ENCODE measurements around the gene BCL10. TPM values are rescaled to one million over a fixed set of nuclear protein-coding genes. Genes with fewer than 3 reads are reported as not detected.

BCL10 gene
- total and polyA plus RNA-seq, 2 of the 8 experiments (the other 6 are each of a cell fraction or from before 2014, with no cell fraction given), result 7.4 to 29.6 TPM

DNA sequence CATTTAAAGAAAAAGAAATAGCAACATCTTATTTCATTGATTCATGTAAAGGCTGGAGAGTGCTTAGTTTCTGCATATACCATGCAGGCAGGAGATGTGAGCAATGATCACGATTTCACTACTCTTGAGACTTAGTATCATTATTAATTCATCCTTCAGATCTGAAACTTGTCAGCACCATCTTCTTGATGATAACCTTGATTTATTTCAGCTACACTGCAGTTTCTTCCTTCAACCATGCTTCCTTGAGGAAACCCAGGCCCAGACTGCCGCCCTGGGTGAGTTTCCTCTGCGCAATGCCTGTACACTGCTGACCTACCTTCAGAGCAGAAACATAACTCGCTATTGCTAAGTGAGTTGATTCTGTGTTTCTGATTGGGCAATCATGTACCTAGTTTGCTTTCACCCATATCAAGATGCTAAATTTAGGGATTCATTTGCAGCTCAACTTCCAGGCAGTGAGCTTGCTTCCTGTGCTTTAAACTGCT is 13.5 kb upstream of the BCL10 start (continued):
- TF ChIP-seq, protein P1, sequence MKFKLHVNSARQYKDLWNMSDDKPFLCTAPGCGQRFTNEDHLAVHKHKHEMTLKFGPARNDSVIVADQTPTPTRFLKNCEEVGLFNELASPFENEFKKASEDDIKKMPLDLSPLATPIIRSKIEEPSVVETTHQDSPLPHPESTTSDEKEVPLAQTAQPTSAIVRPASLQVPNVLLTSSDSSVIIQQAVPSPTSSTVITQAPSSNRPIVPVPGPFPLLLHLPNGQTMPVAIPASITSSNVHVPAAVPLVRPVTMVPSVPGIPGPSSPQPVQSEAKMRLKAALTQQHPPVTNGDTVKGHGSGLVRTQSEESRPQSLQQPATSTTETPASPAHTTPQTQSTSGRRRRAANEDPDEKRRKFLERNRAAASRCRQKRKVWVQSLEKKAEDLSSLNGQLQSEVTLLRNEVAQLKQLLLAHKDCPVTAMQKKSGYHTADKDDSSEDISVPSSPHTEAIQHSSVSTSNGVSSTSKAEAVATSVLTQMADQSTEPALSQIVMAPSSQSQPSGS (IDR thresholded peaks at IDR 0.05; ENCODE audit: low read length), result no peak
- TF ChIP-seq SP2 (IDR thresholded peaks at IDR 0.05; ENCODE audit: low read length), result no peak
- no peak for TF ChIP-seq CBX8 (IDR thresholded peaks at IDR 0.05; ENCODE audit: borderline replicate concordance, low read depth, low read length)
- no peak for TF ChIP-seq TBP (IDR thresholded peaks at IDR 0.05; ENCODE audit: low read depth, low read length)
- TF ChIP-seq EZH2 (IDR thresholded peaks at IDR 0.05; ENCODE audit: low read depth, low read length, severe bottlenecking), result no peak
- no peak for TF ChIP-seq ASH2L (IDR thresholded peaks at IDR 0.05; ENCODE audit: low read length)
- TF ChIP-seq SIX5 (IDR thresholded peaks at IDR 0.05; ENCODE audit: low read depth, low read length), result no peak

All from H1 (cell line).